ENCODE data around the gene PHF13. TPM values are rescaled to one million over a fixed set of nuclear protein-coding genes. Genes with fewer than 3 reads are reported as not detected.

PHF13 gene
- polyA plus RNA-seq, 2 of the 4 experiments (the other 2 are of a cell fraction) = 4.3 to 10.4 TPM

DNA sequence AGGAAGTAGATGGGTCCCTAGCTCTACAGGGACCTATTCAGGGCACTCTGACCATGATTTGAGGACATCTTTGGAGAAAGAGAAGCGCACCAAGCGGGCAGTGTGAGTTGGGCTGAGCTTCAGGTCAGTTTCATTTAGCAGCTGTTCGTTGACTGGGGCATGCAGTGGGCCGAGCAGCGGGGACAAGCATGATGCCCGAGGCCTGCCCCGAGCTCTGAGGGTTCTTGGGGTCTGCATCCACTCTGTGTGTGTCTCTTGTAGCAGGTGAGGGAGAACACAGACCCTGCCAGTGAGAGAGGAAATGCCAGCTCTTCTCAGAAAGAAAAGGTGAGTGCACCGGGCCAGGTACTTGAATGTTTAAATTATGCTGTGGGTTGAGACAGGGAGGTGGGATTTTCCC lies 16.5 kb downstream of the PHF13 start:
- TF ChIP-seq RCOR1 (IDR thresholded peaks at IDR 0.05; ENCODE audit: low read depth, low read length) (no peak), SMC3 (IDR thresholded peaks at IDR 0.05) (no peak)
- CTCF ChIA-PET = interaction anchor here (1.3 to 1.9 kb wide), 3 partner anchors 13 to 75 kb away, joined by 4 to 8 read pairs (median 4); partner anchors contain the start of genes NOL9 and TAS1R1
- POLR2A ChIA-PET = interaction anchor here (0.6 kb wide), 1 partner anchor 68 kb away, joined by 3 read pairs; no protein-coding TSS in a partner anchor

DNA sequence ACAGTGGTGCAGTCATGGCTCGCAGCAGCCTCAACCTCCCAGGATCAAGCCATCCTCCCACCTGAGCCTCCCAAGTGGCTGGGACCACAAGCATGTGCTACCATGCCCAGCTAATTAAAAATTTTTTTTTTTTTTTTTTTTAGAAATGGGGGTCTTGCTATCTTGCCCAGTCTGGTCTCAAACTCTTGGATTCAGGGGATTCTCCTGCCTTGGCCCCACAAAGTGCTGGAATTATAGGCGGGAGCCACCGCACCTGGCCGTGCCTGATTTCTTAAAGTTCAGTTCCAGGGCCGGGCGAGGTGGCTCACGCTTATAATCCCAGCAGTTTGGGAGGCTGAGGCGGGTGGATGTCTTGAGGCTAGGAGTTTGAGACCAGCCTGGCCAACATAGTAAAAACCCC lies 17.5 kb downstream of the PHF13 start:
- no peak for TF ChIP-seq EHMT2 (IDR thresholded peaks at IDR 0.05; ENCODE audit: low read depth)
- TF ChIP-seq CHD4 (IDR thresholded peaks at IDR 0.05; ENCODE audit: borderline replicate concordance) = no peak
- no peak for TF ChIP-seq PHF8 (IDR thresholded peaks at IDR 0.05; ENCODE audit: borderline replicate concordance, low read depth)
- TF ChIP-seq TFCP2L1 (CRISPR knock-in tag; IDR thresholded peaks at IDR 0.05) = no peak
- TF ChIP-seq CBX8 (IDR thresholded peaks at IDR 0.05) = no peak
- no peak for TF ChIP-seq POLR2A (IDR thresholded peaks at IDR 0.05; ENCODE audit: low read length)
- TF ChIP-seq E2F6 (IDR thresholded peaks at IDR 0.05; ENCODE audit: borderline replicate concordance, low read depth) = no peak
- no peak for TF ChIP-seq ZFP36 (IDR thresholded peaks at IDR 0.05; ENCODE audit: borderline replicate concordance, partially characterized antibody)
- TF ChIP-seq, protein P1, sequence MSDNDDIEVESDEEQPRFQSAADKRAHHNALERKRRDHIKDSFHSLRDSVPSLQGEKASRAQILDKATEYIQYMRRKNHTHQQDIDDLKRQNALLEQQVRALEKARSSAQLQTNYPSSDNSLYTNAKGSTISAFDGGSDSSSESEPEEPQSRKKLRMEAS (IDR thresholded peaks at IDR 0.05) = no peak
- no peak for TF ChIP-seq CHD2 (IDR thresholded peaks at IDR 0.05; ENCODE audit: low read length, partially characterized antibody)
- TF ChIP-seq FOXS1 (CRISPR knock-in tag; IDR thresholded peaks at IDR 0.05) = no peak
- no peak for TF ChIP-seq HEYL (CRISPR knock-in tag; IDR thresholded peaks at IDR 0.05)
- Histone ChIP-seq H3K9me3 (no peaks in the 10 kb centered on the region), H3K4me1 (peaks cover 6% of the 10 kb centered on the region; the same call in 2 of the 3 replicates), H3K4me2 (no peak overlapping the region), H3K27ac (no peak overlapping the region), H3K4me3 (no peak overlapping the region)
- POLR2A ChIA-PET = no interaction called here
- no peak for FAIRE-seq
- no peak for ATAC-seq
- DNase-seq (ENCODE audit: low read depth in 1 of 2, low spot score in 1 of 2) = no peak
- CTCF ChIA-PET = interaction anchor here (1.3 to 1.9 kb wide), 4 partner anchors 11 to 76 kb away, joined by 3 to 8 read pairs (median 4); partner anchors contain the start of genes NOL9 and TAS1R1
- WGBS (ENCODE audit: missing lambda C conversion rate) = 94% methylated on average over 8 of the region's 8 CpGs

More for the DNA sequence above, 16.5 kb downstream of the PHF13 start:
- H3K4me2 ChIP-seq = no peak overlapping the region
- peaks cover 7% of the 10 kb centered on the region; the same call in 2 of the 3 replicates for H3K4me1 ChIP-seq
- WGBS (ENCODE audit: missing lambda C conversion rate) = 97% methylated on average over 8 of the region's 8 CpGs
- H3K9me3 ChIP-seq = no peaks in the 10 kb centered on the region
- DNase-seq (ENCODE audit: low read depth in 1 of 2, low spot score in 1 of 2) (no peak), ATAC-seq (no peak), FAIRE-seq (no peak)
- no peak overlapping the region for H3K27ac ChIP-seq
- no peak overlapping the region for H3K4me3 ChIP-seq

GRCh38 chr1:6632588-6633514 lies 19.3 kb downstream of the PHF13 start:
- Histone ChIP-seq H3K4me1 (no peaks in the 10 kb centered on the region), H3K4me2 (no peak overlapping the region), H3K4me3 (no peak overlapping the region), H3K9me3 (no peaks in the 10 kb centered on the region), H3K27ac (no peak overlapping the region)
- DNase-seq (ENCODE audit: low read depth in 1 of 2, low spot score in 1 of 2) (no peak), ATAC-seq (no peak), FAIRE-seq (no peak)
- POLR2A ChIA-PET = no interaction called here
- CTCF ChIA-PET = interaction anchor here (0.8 to 2.1 kb wide), 7 partner anchors 10 to 146 kb away, joined by 3 to 5 read pairs (median 3); partner anchors contain the start of genes NOL9 and TAS1R1
- 92% methylated on average over 7 of the region's 30 CpGs for WGBS (ENCODE audit: missing lambda C conversion rate)
- no peak for TF ChIP-seq FOXS1 (CRISPR knock-in tag; IDR thresholded peaks at IDR 0.05)
- no peak for TF ChIP-seq ATOH8 (CRISPR knock-in tag; IDR thresholded peaks at IDR 0.05; ENCODE audit: low read depth)
- no peak for TF ChIP-seq ELK1 (IDR thresholded peaks at IDR 0.05; ENCODE audit: low read depth, low read length)

All from A549 (cell line).